Breast epithelium (tissue), 4 donors: ENCODE results near the gene VCL. TPM values are rescaled to one million over a fixed set of nuclear protein-coding genes. Genes with fewer than 3 reads are reported as not detected.

Experiments
- DNase-seq, 2 donors: peaks; one replicate each; pipeline ENCODE4 v3.0.0-alpha.2; 2019; ENCODE audit warnings: low spot score in 2 of 2
- H3K27ac ChIP-seq, 2 donors: fragments of 200-600 bp; sonication (generic) in 1 of 2; one replicate each; pipeline ENCODE4 v1.5.1; 2016 to 2019; ENCODE audit warnings: mild to moderate bottlenecking in 1 of 2
- H3K27me3 ChIP-seq, 2 donors: fragments of 200-600 bp; sonication (generic) in 1 of 2; one replicate each; pipeline versions ENCODE4 v1.5.1 to v1.6.0; 2017 to 2019; ENCODE audit warnings: control low read depth in 1 of 2, mild to moderate bottlenecking in 1 of 2
- H3K36me3 ChIP-seq: fragments of 200-600 bp; one replicate; pipeline ENCODE4 v1.5.1; 2019
- H3K4me1 ChIP-seq, 2 donors: fragments of 200-600 bp; sonication (generic); one replicate each; pipeline ENCODE4 v1.5.1; 2016 to 2019; ENCODE audit warnings: control low read depth in 1 of 2
- H3K4me3 ChIP-seq, 3 donors: fragments of 200-600 bp; sonication (generic); 1 replicate in 2 of 3; 2 replicates in 1 of 3; pipeline ENCODE4 v1.5.1; 2016 to 2019; ENCODE audit warnings: mild to moderate bottlenecking in 3 of 3, moderate library complexity in 2 of 3
- H3K9me3 ChIP-seq, 2 donors: fragments of 200-600 bp; sonication (generic) in 1 of 2; one replicate each; pipeline ENCODE4 v1.5.1; 2016 to 2019; ENCODE audit warnings: control low read depth in 1 of 2
- CTCF ChIP-seq, 3 donors: fragments of 450-650 bp; IDR thresholded peaks; one replicate each; pipeline ENCODE4 v1.5.1; 2016 to 2017; ENCODE audit warnings: antibody characterized with exemption in 3 of 3, mild to moderate bottlenecking in 3 of 3, moderate library complexity in 3 of 3
- POLR2A ChIP-seq: fragments of 450-650 bp; IDR thresholded peaks from one replicate; pipeline ENCODE4 v1.6.1; 2016; ENCODE audit warnings: antibody characterized with exemption, mild to moderate bottlenecking, moderate library complexity
- POLR2AphosphoS5 ChIP-seq, 3 donors: sonication (generic); formaldehyde crosslinking; IDR thresholded peaks; one replicate each; pipeline ENCODE4 v1.6.1; 2017; ENCODE audit warnings: antibody characterized with exemption in 3 of 3
- intact Hi-C: fragments of 100-400 bp; cut with DNase I; formaldehyde crosslinking; loops from one replicate; pipeline ENCODE4 v1.15.1; 2023; ENCODE audit warnings: low total_unique reads
- total RNA-seq, 3 donors: library from RNA; depleted of rRNA; stranded (reverse); fragments of >200 nt; gene quantifications; one replicate each; pipeline ENCODE4 v1.1.0, GENCODE V29; 2016

VCL gene
- total RNA-seq, 3 donors from 2014 or later: 73.1 to 95.0 (median 77.6) TPM

DNA sequence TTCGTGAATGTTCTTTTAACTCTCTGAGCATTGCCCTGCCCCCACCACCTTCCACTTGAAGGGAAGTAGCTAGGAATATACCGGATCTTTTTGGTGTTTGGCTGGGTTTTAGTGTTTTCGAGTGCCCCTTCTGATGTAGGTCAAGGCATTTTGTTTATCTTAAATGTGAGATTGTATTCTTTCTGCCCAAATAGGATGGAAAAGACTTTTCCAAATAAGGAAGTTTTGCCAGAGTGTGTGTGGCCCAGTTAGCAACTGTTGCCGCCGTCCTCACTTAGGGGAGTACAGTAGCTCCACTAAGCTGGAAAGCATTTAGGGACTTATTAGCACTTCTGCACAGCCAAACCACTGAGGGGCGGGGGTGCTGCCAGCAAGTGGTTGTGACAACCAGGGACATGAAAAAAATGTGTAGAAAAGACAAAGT is 29.8 kb upstream of the VCL start:
- Histone ChIP-seq H3K36me3 (no peaks in the 10 kb centered on the region), H3K9me3 (no peaks in the 10 kb centered on the region), H3K4me3 (no peak overlapping the region), H3K27me3 (no peaks in the 10 kb centered on the region), H3K27ac (no peak overlapping the region), H3K4me1 (no peaks in the 10 kb centered on the region)
- intact Hi-C loops: no loop called here
- TF ChIP-seq POLR2A (no peak), CTCF (IDR thresholded peaks at IDR 0.05) (no peak), POLR2AphosphoS5 (IDR thresholded peaks at IDR 0.05) (no peak)
- DNase-seq: no peak

- Histone ChIP-seq H3K4me3 (no peak overlapping the region), H3K27ac (no peak overlapping the region), H3K4me1 (no peaks in the 10 kb centered on the region), H3K9me3 (no peaks in the 10 kb centered on the region), H3K27me3 (no peaks in the 10 kb centered on the region), H3K36me3 (no peaks in the 10 kb centered on the region)
- no peak for DNase-seq
- intact Hi-C loops: no loop called here
- TF ChIP-seq POLR2A: no peak
- TF ChIP-seq POLR2AphosphoS5 (IDR thresholded peaks at IDR 0.05): no peak
- no peak for TF ChIP-seq CTCF (IDR thresholded peaks at IDR 0.05)
These were observed 28.6 kb upstream of the VCL start for GRCh38 chr10:73969224-73969841.

GRCh38 chr10:73970845-73971244 is 27.1 kb upstream of the VCL start:
- Histone ChIP-seq H3K27me3 (no peaks in the 10 kb centered on the region), H3K9me3 (no peaks in the 10 kb centered on the region), H3K27ac (no peak overlapping the region), H3K4me1 (no peaks in the 10 kb centered on the region), H3K36me3 (no peaks in the 10 kb centered on the region), H3K4me3 (no peak overlapping the region)
- no peak for DNase-seq
- no peak for TF ChIP-seq CTCF (IDR thresholded peaks at IDR 0.05)
- TF ChIP-seq POLR2A: no peak
- TF ChIP-seq POLR2AphosphoS5 (IDR thresholded peaks at IDR 0.05): no peak
- intact Hi-C loops: no loop called here

DNA sequence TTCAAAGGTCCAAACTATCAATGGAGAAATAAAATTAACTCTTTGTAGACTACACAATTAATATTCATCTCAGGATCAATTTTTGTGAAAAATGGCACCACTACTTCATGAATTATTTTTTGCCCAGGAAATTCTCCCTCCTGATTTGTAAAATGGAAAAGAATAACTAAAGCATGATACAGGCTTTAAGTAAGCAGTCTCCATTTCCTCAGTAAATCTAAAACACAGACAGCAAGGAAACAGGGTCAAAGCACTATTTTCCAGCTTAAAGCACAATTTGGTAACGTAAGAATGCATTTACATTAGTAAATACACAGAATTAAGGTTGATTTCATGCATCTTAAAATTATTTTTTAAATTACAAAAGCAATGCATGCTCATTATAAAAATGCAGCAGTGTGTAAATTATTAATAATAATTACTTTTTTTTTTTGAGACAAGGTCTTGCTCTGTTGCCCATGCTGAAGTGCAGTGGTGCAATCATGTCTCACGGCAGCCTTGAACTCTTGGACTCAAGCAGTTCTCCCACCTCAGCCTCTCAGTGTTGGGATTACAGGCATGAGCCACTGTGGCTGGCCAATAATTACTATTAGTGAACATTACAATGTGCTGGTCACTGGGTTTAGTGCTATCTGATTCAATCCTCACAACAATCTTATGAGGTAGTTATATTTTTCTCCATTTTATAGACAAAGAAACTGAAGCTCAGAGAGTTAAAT is 26.1 kb upstream of the VCL start:
- Histone ChIP-seq H3K4me3 (no peak overlapping the region), H3K36me3 (no peaks in the 10 kb centered on the region), H3K27ac (no peak overlapping the region), H3K4me1 (no peaks in the 10 kb centered on the region), H3K9me3 (no peaks in the 10 kb centered on the region), H3K27me3 (no peaks in the 10 kb centered on the region)
- no peak for TF ChIP-seq POLR2A
- TF ChIP-seq POLR2AphosphoS5 (IDR thresholded peaks at IDR 0.05): no peak
- TF ChIP-seq CTCF (IDR thresholded peaks at IDR 0.05): no peak
- DNase-seq: no peak
- intact Hi-C loops: no loop called here

GRCh38 chr10:73973427-73973826 is 24.5 kb upstream of the VCL start:
- DNase-seq: no peak
- no peaks in the 10 kb centered on the region for H3K4me1 ChIP-seq
- no peaks in the 10 kb centered on the region for H3K36me3 ChIP-seq
- no peak overlapping the region for H3K4me3 ChIP-seq
- intact Hi-C loops: no loop called here
- H3K27ac ChIP-seq: no peak overlapping the region
- no peaks in the 10 kb centered on the region for H3K27me3 ChIP-seq
- no peak for TF ChIP-seq POLR2AphosphoS5 (IDR thresholded peaks at IDR 0.05)
- no peak for TF ChIP-seq POLR2A
- no peak for TF ChIP-seq CTCF (IDR thresholded peaks at IDR 0.05)
- H3K9me3 ChIP-seq: no peaks in the 10 kb centered on the region
